HepG2 (cell line): ENCODE results near the gene PAPOLA. TPM values are rescaled to one million over a fixed set of nuclear protein-coding genes. Genes with fewer than 3 reads are reported as not detected.

Experiments used
- ARNT2 ChIP-seq: sonication (generic); formaldehyde crosslinking; IDR thresholded peaks from 2 replicates; pipeline ENCODE4 v1.8.0; 2022; ENCODE audit warnings: mild to moderate bottlenecking, low read depth, missing genetic modification reagents, moderate library complexity
- ATF7-NPFF ChIP-seq: sonication (generic); formaldehyde crosslinking; IDR thresholded peaks from 2 replicates; pipeline ENCODE4 v1.8.1; 2023; ENCODE audit warnings: mild to moderate bottlenecking, low read depth, missing genetic modification reagents, moderate library complexity
- E2F2 ChIP-seq: sonication (generic); formaldehyde crosslinking; IDR thresholded peaks from 2 replicates; pipeline ENCODE4 v1.4.0; 2020; ENCODE audit warnings: missing genetic modification reagents, borderline replicate concordance
- FOXO1 ChIP-seq: sonication (generic); formaldehyde crosslinking; IDR thresholded peaks from 2 replicates; pipeline ENCODE4 v1.4.0; 2020; ENCODE audit warnings: missing genetic modification reagents
- HNF1A ChIP-seq, 2 experiments: sonication (generic) in 1 of 2; formaldehyde crosslinking in 1 of 2; IDR thresholded peaks; 2 replicates each; pipeline versions ENCODE4 v1.4.0 to v1.6.1; 2016 to 2020; ENCODE audit warnings: borderline replicate concordance in 1 of 2, low read depth in 1 of 2, mild to moderate bottlenecking in 1 of 2, missing genetic modification reagents in 1 of 2
- MAF1 ChIP-seq: sonication (generic); formaldehyde crosslinking; IDR thresholded peaks from 2 replicates; pipeline ENCODE4 v1.5.0; 2020; ENCODE audit warnings: missing genetic modification reagents, borderline replicate concordance
- MIER3 ChIP-seq: IDR thresholded peaks from 2 replicates; pipeline ENCODE4 v1.6.1; 2016; ENCODE audit warnings: missing compliant biosample characterization, borderline replicate concordance
- RARA ChIP-seq: IDR thresholded peaks from 2 replicates; pipeline ENCODE4 v1.6.1; 2016; ENCODE audit warnings: missing genetic modification reagents, missing compliant biosample characterization
- SALL1 ChIP-seq: sonication (generic); formaldehyde crosslinking; IDR thresholded peaks from 2 replicates; pipeline ENCODE4 v1.8.0; 2022; ENCODE audit warnings: mild to moderate bottlenecking, missing genetic modification reagents
- ZBTB3 ChIP-seq: sonication (generic); formaldehyde crosslinking; IDR thresholded peaks from 2 replicates; pipeline ENCODE4 v1.4.0; 2020; ENCODE audit warnings: low read depth, mild to moderate bottlenecking, moderate library complexity, missing genetic modification reagents, borderline replicate concordance
- ZHX2 ChIP-seq, 2 experiments: sonication (generic) in 1 of 2; formaldehyde crosslinking in 1 of 2; IDR thresholded peaks; 2 replicates each; pipeline versions ENCODE4 v1.6.1 to v1.9.0; 2014 to 2022; ENCODE audit warnings: antibody characterized with exemption in 1 of 2, borderline replicate concordance in 1 of 2, inconsistent platforms in 1 of 2, low read depth in 1 of 2, missing genetic modification reagents in 1 of 2
- ZNF17 ChIP-seq: sonication (generic); formaldehyde crosslinking; IDR thresholded peaks from 2 replicates; pipeline ENCODE4 v1.5.0; 2020; ENCODE audit warnings: mild to moderate bottlenecking, missing genetic modification reagents
- ZNF235 ChIP-seq: sonication (generic); formaldehyde crosslinking; IDR thresholded peaks from 2 replicates; pipeline ENCODE4 v1.8.1; 2023; ENCODE audit warnings: mild to moderate bottlenecking, missing genetic modification reagents, borderline replicate concordance
- ZNF674 ChIP-seq: sonication (generic); formaldehyde crosslinking; IDR thresholded peaks from 2 replicates; pipeline ENCODE4 v1.5.0; 2020; ENCODE audit warnings: low read depth, mild to moderate bottlenecking, missing genetic modification reagents
- ZNF737 ChIP-seq: sonication (generic); formaldehyde crosslinking; IDR thresholded peaks from 2 replicates; pipeline ENCODE4 v1.5.0; 2020; ENCODE audit warnings: missing genetic modification reagents, mild to moderate bottlenecking, borderline replicate concordance
- ZNF839 ChIP-seq: sonication (generic); formaldehyde crosslinking; IDR thresholded peaks from 2 replicates; pipeline ENCODE4 v1.4.0; 2020; ENCODE audit warnings: missing genetic modification reagents, mild to moderate bottlenecking, borderline replicate concordance
- polyA plus RNA-seq, 8 experiments: library from polyadenylated mRNA; depleted of rRNA in 3 of 8; stranded (reverse) in 7 of 8; unstranded in 1 of 8; fragments of >200 nt; fragmentation: Illumina TruSeq in 4 of 8; extraction: Trizol in 4 of 8; gene quantifications; 2 replicates each; pipeline versions ENCODE4 v1.2.1 to v1.2.3, GENCODE V29; 2011 to 2016; ENCODE audit warnings: low read depth in 4 of 8, missing spikeins in 1 of 8, mixed read lengths in 1 of 8; ENCODE audit not compliant: insufficient read depth in 1 of 8
- total RNA-seq, 5 experiments: library from RNA; depleted of rRNA; stranded (reverse); fragments of >200 nt; fragmentation: Illumina TruSeq; extraction: Trizol; gene quantifications; 2 replicates each; pipeline ENCODE4 v1.2.3, GENCODE V29; 2016; ENCODE audit warnings: low read depth in 1 of 5

Gene PAPOLA
- total and polyA plus RNA-seq, 2 of the 13 experiments (the other 11 are each of a cell fraction or from before 2014, with no cell fraction given): 103 to 151 TPM

- no peak for TF ChIP-seq ZNF839 (CRISPR knock-in tag)
- TF ChIP-seq FOXO1 (CRISPR knock-in tag): peak; percentile 94
- no peak for TF ChIP-seq ZBTB3 (CRISPR knock-in tag)
- no peak for TF ChIP-seq MAF1
- TF ChIP-seq SALL1 (CRISPR knock-in tag): peak; percentile 86
- no peak for TF ChIP-seq ZNF674 (CRISPR knock-in tag)
- no peak for TF ChIP-seq ARNT2 (CRISPR knock-in tag)
- TF ChIP-seq ZHX2 (IDR thresholded peaks at IDR 0.05; ENCODE audit: low read depth): no peak
- TF ChIP-seq ZHX2 (CRISPR knock-in tag; IDR thresholded peaks at IDR 0.05; ENCODE audit: borderline replicate concordance): no peak
- no peak for TF ChIP-seq ZNF17 (CRISPR knock-in tag)
- TF ChIP-seq RARA (CRISPR knock-in tag): peak; percentile 77
- no peak for TF ChIP-seq HNF1A (IDR thresholded peaks at IDR 0.05; ENCODE audit: low read depth)
- 0 out of 2 replicates have a peak, but pooled peaks have one; percentile 54 for TF ChIP-seq HNF1A (CRISPR knock-in tag; IDR thresholded peaks at IDR 0.05; ENCODE audit: borderline replicate concordance)
- TF ChIP-seq MIER3 (CRISPR knock-in tag): 0 out of 2 replicates have a peak, but pooled peaks have one; percentile 51
- no peak for TF ChIP-seq ATF7-NPFF (CRISPR knock-in tag)
- TF ChIP-seq ZNF737 (CRISPR knock-in tag): no peak
- TF ChIP-seq E2F2 (CRISPR knock-in tag): no peak
- no peak for TF ChIP-seq ZNF235
Observed at GRCh38 chr14:96461950-96462798, 40.0 kb upstream of the PAPOLA start (continued).
